ENCODE data around the gene ADIPOR2.
"Not testable (repeated sequence)": the region's sequence is repeated elsewhere in the genome, so short reads cannot be mapped to it uniquely, and the experiment has no call there.

ADIPOR2 gene

DNA sequence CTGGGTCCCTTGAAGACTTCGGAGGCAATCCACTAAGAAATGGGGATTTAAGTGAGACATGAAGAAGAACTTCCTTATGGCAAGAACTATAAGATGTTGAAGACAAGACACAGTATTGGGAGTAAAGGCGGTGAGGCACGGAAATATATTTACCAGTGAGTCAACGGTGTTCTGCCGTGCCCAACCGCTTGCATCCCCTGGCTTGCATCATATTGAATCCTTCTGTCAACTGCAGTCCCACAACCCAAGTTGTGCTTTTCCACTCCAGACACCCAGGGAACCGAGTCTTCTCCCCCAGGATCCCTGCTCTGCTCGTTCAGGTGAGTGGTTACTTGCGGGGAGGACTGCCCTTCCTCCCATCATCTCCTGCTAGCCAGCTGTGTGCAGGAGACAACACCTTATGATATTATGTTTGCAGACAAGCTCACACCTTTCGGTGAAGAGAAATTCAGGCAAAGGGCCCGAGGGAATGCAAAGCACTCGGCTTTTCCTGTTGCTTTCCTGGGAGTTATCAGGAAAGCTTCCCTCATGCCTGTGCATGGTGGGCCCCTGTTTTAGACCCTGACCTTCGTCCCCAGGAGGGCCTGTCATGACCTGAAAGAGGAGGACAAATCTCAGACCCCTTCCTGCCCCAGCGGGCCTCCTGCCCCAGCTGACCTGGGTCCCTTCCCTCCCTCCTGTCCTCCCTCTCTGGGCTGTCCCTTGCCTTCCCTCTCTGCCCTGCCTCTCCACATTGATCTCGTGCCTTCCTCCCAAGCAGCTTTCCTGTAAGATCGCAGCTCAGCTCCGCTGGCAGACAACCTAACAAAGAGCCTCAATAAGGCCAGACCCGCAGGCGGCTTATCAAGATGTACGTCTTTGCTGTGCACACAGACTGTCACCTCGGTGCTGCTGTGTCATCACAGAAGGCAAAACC, 125.2 kb downstream of the ADIPOR2 start:
- no peak for DNase-seq

- no peak for DNase-seq
These were observed 126.0 kb downstream of the ADIPOR2 start for GRCh38 chr12:1816730-1817348.

DNA sequence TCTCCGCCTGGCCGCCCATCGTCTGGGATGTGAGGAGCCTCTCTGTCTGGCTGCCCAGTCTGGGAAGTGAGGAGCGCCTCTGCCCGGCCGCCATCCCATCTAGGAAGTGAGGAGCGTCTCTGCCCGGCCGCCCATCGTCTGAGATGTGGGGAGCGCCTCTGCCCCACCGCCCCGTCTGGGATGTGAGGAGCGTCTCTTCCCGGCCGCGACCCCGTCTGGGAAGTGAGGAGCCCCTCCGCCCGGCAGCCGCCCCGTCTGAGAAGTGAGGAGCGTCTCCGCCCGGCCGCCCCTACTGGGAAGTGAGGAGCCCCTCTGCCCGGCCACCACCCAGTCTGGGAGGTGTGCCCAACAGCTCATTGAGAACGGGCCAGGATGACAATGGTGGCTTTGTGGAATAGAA, 127.1 kb downstream of the ADIPOR2 start:
- not testable (repeated sequence) for DNase-seq

GRCh38 chr12:1819050-1819449, 128.2 kb downstream of the ADIPOR2 start:
- DNase-seq, result no peak

DNA sequence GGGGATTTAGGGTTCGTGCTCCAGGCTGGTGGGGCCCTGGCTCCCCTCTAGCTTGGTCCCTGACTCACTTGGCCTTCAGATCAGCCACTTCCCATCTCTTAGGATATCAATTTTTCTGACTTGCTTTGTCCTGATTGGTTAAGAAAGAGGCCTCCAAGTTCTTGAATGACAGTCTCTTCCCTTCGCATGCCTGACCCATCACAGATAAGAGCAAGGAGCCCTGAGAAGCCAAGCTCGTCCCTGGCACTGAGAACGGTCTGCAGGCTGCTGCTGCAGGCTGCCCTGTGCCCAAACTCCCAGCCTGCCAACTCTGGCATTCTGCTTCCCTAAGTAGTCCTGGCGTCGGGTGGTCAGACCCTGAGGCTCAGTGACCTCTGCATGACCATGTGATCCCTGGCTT, 128.7 kb downstream of the ADIPOR2 start:
- DNase-seq, result no peak

DNA sequence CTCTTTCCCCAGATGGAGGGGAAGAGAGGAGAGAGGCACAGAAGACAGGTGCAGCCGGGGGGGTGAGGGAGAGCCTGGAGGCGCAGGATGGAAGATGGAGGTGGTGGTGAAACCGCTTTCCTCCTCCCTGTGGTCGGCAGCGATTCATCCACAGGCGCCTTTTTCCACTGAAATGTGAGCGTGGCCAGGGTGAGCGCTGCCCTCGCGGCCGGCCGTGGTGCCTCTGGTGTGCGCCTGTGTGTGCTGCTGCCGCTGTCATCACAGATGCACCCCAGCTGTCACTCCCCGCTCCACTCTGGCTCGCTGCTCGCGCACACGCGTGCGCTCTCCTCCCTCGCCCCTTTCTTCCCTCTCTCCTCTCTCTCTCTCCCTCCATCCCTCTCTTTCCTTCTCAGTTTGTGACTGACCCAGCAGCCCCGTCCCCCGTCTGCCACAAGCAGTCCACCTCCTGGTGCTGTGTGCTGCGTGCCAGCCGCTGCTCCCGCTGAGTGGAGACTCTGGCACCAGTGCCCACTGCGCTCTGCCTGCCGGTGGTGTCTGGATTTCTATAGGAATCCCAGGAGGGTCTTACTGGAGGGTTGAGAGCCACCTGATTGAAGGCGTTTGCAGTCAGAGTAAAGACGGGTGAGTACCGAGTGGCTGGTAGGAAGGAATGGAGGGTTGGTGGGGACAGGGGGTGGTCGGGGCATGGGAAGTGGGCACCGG, 129.5 kb downstream of the ADIPOR2 start, which contains the start of gene LRTM2:
Gene LRTM2 (plus strand): TSS at position 375 of the 705 bp plus-strand sequence. CDS start 7,584 bp downstream, outside the sequence.
- DNase-seq, result no peak

DNA sequence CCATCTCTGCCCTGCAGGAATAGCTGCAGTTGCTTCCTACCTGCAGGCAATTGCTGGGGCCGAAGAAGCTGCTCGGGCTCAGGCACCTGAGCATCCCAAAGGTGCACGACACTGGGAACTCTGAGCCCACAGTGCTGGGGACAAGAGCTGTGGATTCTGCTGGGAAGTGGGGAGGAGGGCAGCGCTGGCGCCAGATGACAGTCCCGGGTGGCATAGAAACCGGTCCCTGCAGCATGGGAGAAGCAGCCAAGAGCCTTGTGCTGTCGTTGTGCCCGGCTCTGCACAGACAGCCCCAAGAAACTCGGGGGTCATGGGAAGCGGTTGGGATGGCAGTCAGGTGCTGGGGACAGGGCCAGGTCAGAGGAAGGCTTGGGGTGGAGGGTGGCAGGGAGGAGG, 130.0 kb downstream of the ADIPOR2 start:
- DNase-seq, result no peak

DNA sequence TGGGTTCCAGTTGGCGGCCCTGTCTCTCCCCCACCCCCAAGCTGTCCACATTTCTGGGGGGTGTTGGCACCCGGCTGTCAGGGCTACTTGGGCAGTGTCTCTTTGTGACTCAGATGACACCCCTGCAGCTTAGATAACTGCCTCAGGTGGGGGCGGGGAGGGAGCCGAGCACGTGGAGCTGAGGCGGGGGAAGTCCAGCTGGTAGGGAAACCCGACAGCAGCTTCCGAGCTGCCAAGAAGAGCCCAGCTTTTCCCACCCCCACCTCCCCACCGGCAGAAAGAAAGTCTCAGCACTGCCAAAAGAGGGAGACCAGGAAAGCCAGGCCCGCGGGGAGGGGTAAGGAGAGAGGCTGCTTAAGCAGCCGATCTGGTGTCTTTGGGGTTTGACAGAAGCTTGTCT, 130.9 kb downstream of the ADIPOR2 start:
- DNase-seq, result no peak

DNA sequence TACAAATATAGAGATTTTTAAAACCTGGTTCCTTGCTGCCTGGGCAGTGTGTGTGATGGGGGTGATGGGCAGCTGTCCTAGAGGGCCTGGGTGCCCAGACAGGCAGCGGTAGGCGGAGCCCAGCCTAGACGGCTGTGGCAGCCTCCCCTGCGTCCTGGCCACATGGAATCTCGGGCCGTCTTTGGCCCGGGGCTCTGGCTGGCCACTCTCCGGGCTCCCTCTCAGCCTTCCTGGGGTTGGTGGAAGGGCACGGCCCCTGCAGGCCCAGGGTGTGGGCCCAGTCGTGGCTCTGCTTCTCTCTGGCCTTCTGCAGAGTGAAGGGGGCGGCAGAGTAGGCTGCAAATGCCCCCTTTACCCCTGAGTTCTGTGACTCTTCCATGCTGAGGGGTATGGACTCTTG, 131.8 kb downstream of the ADIPOR2 start:
- no peak for DNase-seq

GRCh38 chr12:1823237-1823636, 132.4 kb downstream of the ADIPOR2 start:
- no peak for DNase-seq

DNA sequence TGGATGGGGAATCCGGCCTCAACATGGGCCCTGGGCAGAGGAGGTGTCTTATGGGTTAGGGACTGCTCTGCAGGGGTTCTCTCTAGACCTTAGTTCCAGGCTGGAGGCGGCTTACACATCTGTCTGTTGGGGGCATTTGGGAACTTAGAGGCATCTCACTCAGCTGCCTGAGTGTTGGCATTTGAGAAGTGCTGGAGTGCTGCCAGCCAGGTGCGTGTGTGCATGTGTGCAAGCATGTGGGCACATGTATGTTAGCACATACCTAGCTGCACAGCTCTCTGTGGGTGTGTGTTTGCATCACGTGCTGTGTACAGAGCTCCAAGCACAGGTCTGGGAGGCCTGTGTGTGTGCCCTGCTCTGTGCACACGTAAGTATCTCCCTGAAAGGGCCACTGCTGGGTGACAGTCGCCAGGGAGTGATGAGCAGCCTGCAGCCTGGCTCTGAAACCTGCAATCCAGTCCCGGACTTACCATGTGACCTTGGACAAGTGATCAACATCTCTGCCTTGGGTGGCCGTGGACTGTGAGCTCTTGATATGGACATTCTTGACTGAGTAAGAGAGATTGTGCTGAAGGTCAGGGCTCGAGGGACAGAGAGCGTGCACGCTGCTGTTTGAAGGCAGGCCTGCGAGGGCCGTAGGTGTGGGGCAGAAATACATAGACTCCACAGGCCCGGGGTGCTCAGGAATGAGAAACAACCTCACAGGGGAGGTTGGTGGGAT, 134.7 kb downstream of the ADIPOR2 start:
- DNase-seq, result no peak

DNA sequence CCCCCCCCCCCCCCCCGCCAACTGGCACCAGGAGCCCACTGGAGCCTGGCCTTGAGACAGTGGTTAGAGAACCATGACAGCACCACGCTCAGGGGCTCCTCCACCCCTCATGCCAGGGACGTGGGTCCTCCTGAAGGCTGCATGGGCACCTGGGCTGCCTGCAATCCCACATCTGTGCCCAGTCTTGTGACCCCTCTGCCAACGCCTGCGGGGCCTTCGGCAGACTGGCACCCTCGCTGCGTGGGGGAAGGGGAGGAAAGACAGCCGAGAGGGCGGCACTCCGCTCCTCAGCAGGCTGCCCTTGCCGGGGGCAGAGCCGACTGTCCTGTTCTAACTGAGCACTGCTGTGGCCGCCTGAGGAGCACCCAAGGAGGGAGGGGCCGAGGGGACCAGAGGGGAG, 135.5 kb downstream of the ADIPOR2 start:
- DNase-seq, result no peak

- DNase-seq, result no peak
These were observed 136.2 kb downstream of the ADIPOR2 start for GRCh38 chr12:1826867-1827705.

DNA sequence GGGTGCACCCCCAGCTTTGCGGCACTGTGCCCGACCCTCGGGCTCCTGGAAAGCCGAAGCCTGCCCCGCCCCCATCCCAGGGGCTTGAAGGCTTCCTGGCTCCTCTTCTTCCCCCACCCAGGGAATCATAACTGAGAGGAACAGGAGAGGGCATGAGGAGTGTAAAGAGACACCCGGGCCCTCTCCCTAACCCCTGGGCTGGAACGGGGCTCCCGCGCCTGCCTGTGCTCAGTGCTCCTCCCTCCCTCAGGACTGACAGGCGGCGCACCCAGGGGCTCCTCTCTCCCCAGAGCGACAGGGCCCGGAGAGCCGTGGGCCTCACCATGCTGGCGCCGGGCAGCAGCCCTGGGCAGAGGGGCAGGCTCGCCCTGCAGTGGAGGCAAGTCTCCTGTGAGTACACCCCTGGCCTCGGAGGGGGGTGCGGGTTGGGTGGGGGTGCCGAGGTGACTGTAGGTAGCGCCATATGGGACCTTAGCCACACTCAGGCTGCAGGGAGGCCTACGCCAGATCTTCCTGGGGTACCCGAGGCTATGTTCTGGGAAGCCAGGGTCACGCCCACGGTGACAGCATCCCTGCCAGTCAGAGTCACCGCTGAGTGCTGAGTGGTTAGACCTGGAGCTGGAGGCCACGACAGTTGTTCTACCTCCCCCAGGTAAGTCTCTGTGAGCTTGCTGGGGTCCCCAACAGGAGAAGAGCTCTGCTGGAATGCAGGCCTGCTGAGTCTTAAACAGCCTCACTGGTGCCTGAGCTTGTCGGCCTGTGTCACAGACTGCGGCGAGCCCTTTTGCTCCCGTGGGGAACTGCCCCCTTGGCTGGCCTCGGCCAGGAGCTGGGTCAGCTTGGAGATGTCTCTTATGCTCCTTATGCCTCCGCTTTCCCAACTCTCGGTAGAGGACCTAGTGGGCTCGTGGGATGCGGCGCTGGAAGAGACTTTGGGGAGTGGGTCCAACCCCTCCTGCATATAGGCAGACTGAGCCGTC, 137.2 kb downstream of the ADIPOR2 start:
- no peak for DNase-seq

GRCh38 chr12:1828856-1829255, 138.0 kb downstream of the ADIPOR2 start:
- no peak for DNase-seq

DNA sequence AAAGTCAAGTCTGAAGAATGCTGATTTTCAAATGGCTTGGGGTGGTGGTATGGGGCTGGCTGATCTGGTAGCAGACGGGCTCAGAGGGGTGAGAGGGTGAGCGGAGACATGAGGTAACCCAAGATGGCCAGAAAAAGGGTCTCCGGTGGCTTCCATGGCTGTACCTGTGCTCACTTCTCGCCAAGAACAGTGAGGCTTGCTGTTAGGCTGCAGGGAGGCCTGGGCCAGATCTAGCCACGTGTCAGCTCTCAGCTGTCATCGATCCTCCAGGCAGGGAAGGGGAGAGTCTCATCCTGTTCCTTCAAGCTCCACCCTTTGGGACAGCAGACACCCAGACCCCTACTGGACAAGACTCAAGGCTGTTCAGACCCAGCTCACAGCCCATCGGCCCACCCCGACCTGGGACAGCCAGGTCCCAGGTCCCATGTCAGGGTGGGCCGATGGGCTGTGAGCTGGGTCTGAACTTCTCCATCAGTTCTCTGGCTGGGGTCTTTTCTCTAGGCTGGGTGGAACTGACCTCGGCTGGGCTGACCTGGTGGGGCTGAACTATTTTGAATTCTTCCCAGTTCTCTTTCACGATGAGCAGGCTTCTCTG, 138.5 kb downstream of the ADIPOR2 start:
- no peak for DNase-seq

- DNase-seq, result no peak
These were observed 139.6 kb downstream of the ADIPOR2 start for GRCh38 chr12:1830401-1830845.

- peak; percentile 24 for DNase-seq
These were observed 140.4 kb downstream of the ADIPOR2 start for GRCh38 chr12:1830981-1831963.

Measured in activated CD4-positive, alpha-beta T cell treated with anti-CD3 and anti-CD28 coated beads for 48 hours (primary cell).